ENCODE results near the gene RCOR3. TPM values are rescaled to one million over a fixed set of nuclear protein-coding genes. Genes with fewer than 3 reads are reported as not detected.
"Not testable (repeated sequence)": the region's sequence is repeated elsewhere in the genome, so short reads cannot be mapped to it uniquely, and the experiment has no call there.

The RCOR3 gene
- total RNA-seq, 1 experiment from 2014 or later: 9.3 TPM

GRCh38 chr1:211305044-211305443 is 45.9 kb downstream of the RCOR3 start:
- Histone ChIP-seq H3K9me3 (no peaks in the 10 kb centered on the region), H3K27me3 (no peaks in the 10 kb centered on the region), H3K4me3 (no peak overlapping the region), H3K36me3 (peaks cover 24% of the 10 kb centered on the region)
- DNase-seq: peak; percentile 88

GRCh38 chr1:211309617-211310016 is 50.5 kb downstream of the RCOR3 start:
- peaks cover 29% of the 10 kb centered on the region for H3K36me3 ChIP-seq

GRCh38 chr1:211313392-211313791 is 54.2 kb downstream of the RCOR3 start:
- peaks cover 42% of the 10 kb centered on the region for H3K36me3 ChIP-seq
- no peaks in the 10 kb centered on the region for H3K9me3 ChIP-seq
- no peak for DNase-seq
- H3K27me3 ChIP-seq: no peaks in the 10 kb centered on the region
- no peak overlapping the region for H3K4me3 ChIP-seq

More at GRCh38 chr1:211309617-211310016, 50.5 kb downstream of the RCOR3 start:
- H3K4me3 ChIP-seq: no peak overlapping the region
- H3K9me3 ChIP-seq: no peaks in the 10 kb centered on the region
- H3K27me3 ChIP-seq: no peaks in the 10 kb centered on the region
- DNase-seq: no peak

- Histone ChIP-seq H3K36me3 (peaks cover 27% of the 10 kb centered on the region), H3K9me3 (no peaks in the 10 kb centered on the region), H3K27me3 (peaks cover 2% of the 10 kb centered on the region; the same call in 1 of the 2 replicates), H3K4me3 (no peak overlapping the region)
- DNase-seq: no peak
These were observed 59.6 kb downstream of the RCOR3 start for GRCh38 chr1:211318576-211319280.

GRCh38 chr1:211319892-211320291 is 60.7 kb downstream of the RCOR3 start:
- H3K27me3 ChIP-seq: peaks cover 2% of the 10 kb centered on the region; the same call in 1 of the 2 replicates
- no peaks in the 10 kb centered on the region for H3K9me3 ChIP-seq
- DNase-seq: no peak
- H3K4me3 ChIP-seq: no peak overlapping the region
- H3K36me3 ChIP-seq: peaks cover 20% of the 10 kb centered on the region

- no peak for DNase-seq
- Histone ChIP-seq H3K27me3 (peaks cover 2% of the 10 kb centered on the region; the same call in 1 of the 2 replicates), H3K4me3 (no peak overlapping the region), H3K9me3 (no peaks in the 10 kb centered on the region), H3K36me3 (peaks cover 9% of the 10 kb centered on the region)
These were observed 61.8 kb downstream of the RCOR3 start for GRCh38 chr1:211320980-211321379.

GRCh38 chr1:211321646-211322045 is 62.5 kb downstream of the RCOR3 start:
- not testable (repeated sequence) for H3K27me3 ChIP-seq, H3K36me3 ChIP-seq, DNase-seq, H3K4me3 ChIP-seq, H3K9me3 ChIP-seq

GRCh38 chr1:211323156-211324063 is 64.2 kb downstream of the RCOR3 start:
- Histone ChIP-seq H3K9me3 (peaks cover 4% of the 10 kb centered on the region), H3K27me3 (peaks cover 2% of the 10 kb centered on the region; the same call in 1 of the 2 replicates), H3K36me3 (peaks cover 4% of the 10 kb centered on the region), H3K4me3 (no peak overlapping the region)
- peak; percentile 48 for DNase-seq

- no peak overlapping the region for H3K4me3 ChIP-seq
- peaks cover 2% of the 10 kb centered on the region; the same call in 1 of the 2 replicates for H3K27me3 ChIP-seq
- H3K9me3 ChIP-seq: peaks cover 4% of the 10 kb centered on the region
- peaks cover 4% of the 10 kb centered on the region for H3K36me3 ChIP-seq
- DNase-seq: no peak
These were observed 66.0 kb downstream of the RCOR3 start for GRCh38 chr1:211324992-211325775.

GRCh38 chr1:211326140-211326527 is 67.0 kb downstream of the RCOR3 start:
- DNase-seq: no peak
- peaks cover 4% of the 10 kb centered on the region for H3K9me3 ChIP-seq
- peak overlapping the region; percentile 71 for H3K4me3 ChIP-seq
- H3K27me3 ChIP-seq: peaks cover 2% of the 10 kb centered on the region; the same call in 1 of the 2 replicates
- H3K36me3 ChIP-seq: peaks cover 4% of the 10 kb centered on the region

GRCh38 chr1:211326528-211327345 is 67.6 kb downstream of the RCOR3 start, which contains the start of gene TRAF5:
TSS of gene TRAF5 (plus strand) at chr1:211326833. CDS start at chr1:211353240, 26,407 bp downstream.
- peak; percentile 82 for DNase-seq
- peak within 1 kb of the TSS; percentile 71 for H3K4me3 ChIP-seq
- peaks cover 4% of the 10 kb centered on the region for H3K9me3 ChIP-seq
- peaks cover 2% of the 10 kb centered on the region; the same call in 1 of the 2 replicates for H3K27me3 ChIP-seq
- peaks cover 4% of the 10 kb centered on the region for H3K36me3 ChIP-seq

GRCh38 chr1:211327346-211327921 is 68.3 kb downstream of the RCOR3 start:
- peak overlapping the region; percentile 71 for H3K4me3 ChIP-seq
- peaks cover 4% of the 10 kb centered on the region for H3K36me3 ChIP-seq
- peak; percentile 22 for DNase-seq
- peaks cover 1% of the 10 kb centered on the region; the same call in 1 of the 2 replicates for H3K27me3 ChIP-seq
- H3K9me3 ChIP-seq: peaks cover 4% of the 10 kb centered on the region

- H3K9me3 ChIP-seq: peaks cover 4% of the 10 kb centered on the region
These were observed 69.0 kb downstream of the RCOR3 start for GRCh38 chr1:211328084-211328694.

GRCh38 chr1:211328866-211329475 is 69.8 kb downstream of the RCOR3 start:
- peaks cover 4% of the 10 kb centered on the region for H3K9me3 ChIP-seq
- no peak overlapping the region for H3K4me3 ChIP-seq
- H3K27me3 ChIP-seq: no peaks in the 10 kb centered on the region
- peaks cover 4% of the 10 kb centered on the region for H3K36me3 ChIP-seq
- no peak for DNase-seq

More at GRCh38 chr1:211328084-211328694, 69.0 kb downstream of the RCOR3 start:
- peaks cover 4% of the 10 kb centered on the region for H3K36me3 ChIP-seq
- H3K27me3 ChIP-seq: no peaks in the 10 kb centered on the region
- DNase-seq: no peak
- H3K4me3 ChIP-seq: peak overlapping the region; percentile 71; the same call in 1 of the 2 replicates
